ENCODE results near the gene SEBOX.

GRCh38 chr17:28339431-28339830 lies 25.6 kb downstream of the SEBOX start:
- TF ChIP-seq CTCF (IDR thresholded peaks at IDR 0.05) (no peak), POLR2A (IDR thresholded peaks at IDR 0.05) (no peak)
